GM12872 (cell line): ENCODE results near the gene PKDCC.

Source experiments
- TF ChIP-seq, protein P1 (sequence below): IDR thresholded peaks from 3 replicates; pipeline ENCODE4 v1.5.1; 2011; ENCODE audit warnings: low read depth, mild to moderate bottlenecking, low read length, moderate library complexity; ENCODE audit not compliant: insufficient read depth

The PKDCC gene

GRCh38 chr2:42052702-42053481, 5.1 kb downstream of the PKDCC start:
- TF ChIP-seq, protein P1, sequence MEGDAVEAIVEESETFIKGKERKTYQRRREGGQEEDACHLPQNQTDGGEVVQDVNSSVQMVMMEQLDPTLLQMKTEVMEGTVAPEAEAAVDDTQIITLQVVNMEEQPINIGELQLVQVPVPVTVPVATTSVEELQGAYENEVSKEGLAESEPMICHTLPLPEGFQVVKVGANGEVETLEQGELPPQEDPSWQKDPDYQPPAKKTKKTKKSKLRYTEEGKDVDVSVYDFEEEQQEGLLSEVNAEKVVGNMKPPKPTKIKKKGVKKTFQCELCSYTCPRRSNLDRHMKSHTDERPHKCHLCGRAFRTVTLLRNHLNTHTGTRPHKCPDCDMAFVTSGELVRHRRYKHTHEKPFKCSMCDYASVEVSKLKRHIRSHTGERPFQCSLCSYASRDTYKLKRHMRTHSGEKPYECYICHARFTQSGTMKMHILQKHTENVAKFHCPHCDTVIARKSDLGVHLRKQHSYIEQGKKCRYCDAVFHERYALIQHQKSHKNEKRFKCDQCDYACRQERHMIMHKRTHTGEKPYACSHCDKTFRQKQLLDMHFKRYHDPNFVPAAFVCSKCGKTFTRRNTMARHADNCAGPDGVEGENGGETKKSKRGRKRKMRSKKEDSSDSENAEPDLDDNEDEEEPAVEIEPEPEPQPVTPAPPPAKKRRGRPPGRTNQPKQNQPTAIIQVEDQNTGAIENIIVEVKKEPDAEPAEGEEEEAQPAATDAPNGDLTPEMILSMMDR, result no peak

GRCh38 chr2:42053482-42053790, 5.6 kb downstream of the PKDCC start:
- TF ChIP-seq, protein P1, result no peak

- TF ChIP-seq, protein P1, result no peak
These were observed 6.2 kb downstream of the PKDCC start for GRCh38 chr2:42053791-42054701.

GRCh38 chr2:42054714-42055430, 7.1 kb downstream of the PKDCC start:
- TF ChIP-seq, protein P1, result 0 out of 3 replicates have a peak, but pooled peaks have one; percentile 11

GRCh38 chr2:42055573-42056514, 8.0 kb downstream of the PKDCC start:
- TF ChIP-seq, protein P1, result no peak

DNA sequence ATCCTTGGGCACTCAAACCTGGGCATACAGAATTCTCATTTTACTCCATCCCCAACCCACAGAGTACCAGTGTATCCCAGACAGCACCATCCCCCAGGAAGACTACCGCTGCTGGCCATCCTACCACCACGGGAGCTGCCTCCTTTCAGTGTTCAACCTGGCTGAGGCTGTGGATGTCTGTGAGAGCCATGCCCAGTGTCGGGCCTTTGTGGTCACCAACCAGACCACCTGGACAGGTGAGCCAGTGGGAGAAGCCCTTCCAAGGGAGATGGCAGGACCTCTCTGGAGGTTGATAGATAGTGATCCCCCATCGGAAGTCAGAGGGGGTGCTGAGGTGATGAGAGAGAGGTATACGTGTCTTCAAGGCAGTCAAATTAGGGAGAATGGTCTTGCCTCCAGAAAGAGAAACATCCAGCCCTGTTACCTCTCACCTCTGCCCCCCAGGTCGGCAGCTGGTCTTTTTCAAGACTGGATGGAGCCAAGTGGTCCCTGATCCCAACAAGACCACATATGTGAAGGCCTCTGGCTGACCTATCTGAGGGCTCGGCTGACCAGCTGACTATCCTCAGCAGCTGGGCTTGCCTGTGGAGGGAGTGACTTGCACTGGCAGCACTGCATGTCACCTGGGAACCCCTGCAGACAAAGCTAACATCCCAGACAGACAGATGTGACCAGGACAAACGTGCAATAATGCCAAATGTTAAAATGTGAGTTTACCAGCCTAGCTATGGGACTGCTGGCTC, 9.5 kb downstream of the PKDCC start:
- TF ChIP-seq, protein P1, result no peak
